SHP77 (cell line): ENCODE measurements around the gene C3.
"Not testable (repeated sequence)": the region's sequence is repeated elsewhere in the genome, so short reads cannot be mapped to it uniquely, and the experiment has no call there.

Experiments used
- DNase-seq, 2 experiments: peaks; one replicate each; lab custom pipeline; 2025; lab: John Stamatoyannopoulos, UW

The C3 gene

DNA sequence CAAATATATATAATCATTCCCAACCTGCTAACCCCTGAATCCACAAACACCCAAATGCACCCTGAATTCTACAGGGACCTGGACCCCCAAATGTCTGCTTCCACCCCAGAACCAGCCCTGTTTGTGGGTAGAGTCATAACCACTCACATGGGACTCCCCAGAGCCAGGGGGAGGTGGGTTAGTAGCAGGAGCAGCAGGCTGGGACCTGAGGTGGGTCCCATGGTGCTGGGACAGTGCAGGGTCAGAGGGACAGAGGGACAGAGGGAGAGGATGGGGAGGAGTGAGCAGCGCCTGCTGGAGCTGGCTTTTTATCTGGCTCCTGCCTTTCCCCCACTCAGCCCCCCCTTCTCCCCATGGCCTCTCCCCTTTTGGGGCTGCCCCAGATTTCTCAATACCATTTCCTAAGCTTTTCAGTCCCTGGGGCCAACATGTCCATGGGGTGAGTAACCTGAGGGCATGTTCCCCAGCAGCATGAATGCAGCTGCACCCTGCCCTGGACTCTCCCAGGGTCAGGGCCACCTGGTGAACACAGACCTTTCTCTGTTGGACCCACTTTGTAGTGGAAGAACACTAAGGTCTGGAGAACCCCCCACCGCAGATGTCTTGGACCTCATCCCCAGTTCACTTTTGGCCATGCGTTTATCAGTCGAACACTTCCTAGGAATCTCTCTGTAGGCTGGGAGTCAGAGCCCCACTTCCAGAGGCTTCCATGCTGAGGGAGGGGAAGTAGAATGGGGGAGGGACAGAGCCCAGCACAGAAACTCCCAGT lies at the start of gene C3:
Gene C3 (minus strand): TSS at position 282 of the 769 bp plus-strand sequence. CDS start 61 bp downstream, at position 221.
- DNase-seq, result no peak

DNA sequence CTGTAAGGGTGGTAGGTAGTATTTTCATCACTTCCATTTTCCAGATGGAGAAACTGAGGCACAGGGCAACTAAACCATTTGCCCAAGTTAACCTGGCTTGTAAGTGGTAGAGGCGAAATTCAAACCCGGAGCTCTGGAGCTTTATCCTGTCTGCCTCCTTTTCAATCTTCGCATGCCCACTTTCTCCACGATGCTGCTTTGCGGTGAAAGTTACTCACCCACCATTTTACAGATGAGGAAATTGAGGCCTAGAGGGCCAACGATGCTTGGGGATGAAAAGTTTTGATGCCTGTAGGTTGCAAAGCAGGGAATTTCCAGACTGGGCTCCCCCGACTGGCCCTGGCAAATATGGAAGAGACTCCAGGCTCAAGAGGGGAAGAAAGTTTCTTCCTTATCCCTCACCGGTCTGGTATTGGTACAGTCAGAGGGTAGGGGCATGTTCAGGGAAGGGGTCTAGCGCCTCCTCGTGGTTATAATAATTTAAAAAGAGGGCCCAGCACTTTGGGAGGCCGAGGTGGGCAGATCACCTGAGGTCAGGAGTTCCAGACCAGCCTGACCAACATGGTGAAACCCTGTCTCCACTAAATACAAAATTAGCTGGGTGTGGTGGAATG lies 48.7 kb upstream of the C3 start:
- no peak for DNase-seq

DNA sequence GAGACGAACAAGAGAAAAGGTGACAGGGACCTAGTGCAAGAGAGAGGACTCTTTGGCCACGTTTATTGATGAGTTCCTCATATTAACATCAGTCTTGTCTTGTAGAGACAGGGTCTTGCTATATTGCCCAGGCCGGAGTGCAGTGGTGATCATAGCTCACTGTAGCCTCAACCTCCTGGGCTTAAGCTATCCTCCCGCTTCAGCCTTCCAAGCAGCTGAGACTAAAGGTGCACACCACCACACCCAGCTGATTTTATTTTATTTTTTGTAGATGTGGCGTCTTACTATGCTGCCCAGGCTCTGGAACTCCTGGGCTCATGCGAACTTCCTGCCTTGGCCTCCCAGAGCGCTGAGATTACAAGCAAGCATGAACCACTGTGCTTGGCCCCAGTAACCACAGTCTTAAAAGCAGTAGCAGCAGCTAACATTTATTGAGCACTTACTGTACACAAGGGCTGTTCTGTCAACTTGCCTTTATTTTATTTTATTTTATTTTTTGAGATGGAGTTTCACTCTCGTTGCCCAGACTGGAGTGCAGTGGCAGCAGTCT lies 47.9 kb upstream of the C3 start:
- DNase-seq, result no peak

DNA sequence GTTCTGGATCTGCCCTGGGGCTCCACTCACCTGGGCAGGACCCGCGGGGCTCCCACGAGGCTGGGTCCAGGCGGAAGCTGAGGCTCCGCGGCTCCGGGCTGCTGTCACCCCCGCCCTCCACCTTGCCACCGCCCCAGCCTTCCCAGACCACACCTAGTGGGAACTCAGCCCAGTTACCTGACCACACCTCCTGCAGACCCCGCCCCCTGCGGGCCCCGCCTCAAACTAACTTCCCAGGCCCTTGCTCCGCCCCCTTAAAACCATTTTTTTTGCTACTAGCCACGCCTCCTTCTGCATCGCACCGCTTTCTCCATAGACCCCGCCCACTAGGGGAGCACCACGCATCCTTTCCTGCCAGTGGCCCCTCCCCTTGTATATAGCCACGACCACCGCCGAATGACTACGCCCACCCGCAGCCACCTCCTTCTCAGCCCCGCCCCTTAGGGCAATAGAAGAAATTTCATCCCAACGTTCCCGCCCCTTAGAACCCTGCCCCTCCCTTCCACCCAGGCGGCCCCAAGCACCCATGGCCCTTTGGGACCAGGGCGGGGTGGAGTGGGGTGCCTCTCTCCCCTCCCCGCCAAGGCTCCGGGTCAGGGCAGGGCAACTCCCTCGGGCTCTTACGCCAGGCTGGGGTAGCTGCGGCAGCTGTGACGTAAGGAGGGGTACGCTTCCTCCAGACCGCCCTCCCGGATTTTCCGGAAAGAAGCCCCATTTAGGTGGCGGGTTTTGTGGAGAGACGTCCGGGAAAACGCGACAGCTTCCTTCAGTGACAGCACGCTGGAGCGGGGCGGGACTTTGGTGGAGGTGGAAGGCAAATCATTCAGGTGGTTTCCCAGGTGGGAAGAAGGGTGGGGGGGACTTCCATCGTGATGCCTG lies 47.1 kb upstream of the C3 start, which contains the start of gene SH2D3A:
Gene SH2D3A (minus strand): TSS at position 79 of the 879 bp plus-strand sequence. CDS start 3,687 bp downstream, outside the sequence.
- DNase-seq, result peak in 1 of 2 experiments; percentile 16

DNA sequence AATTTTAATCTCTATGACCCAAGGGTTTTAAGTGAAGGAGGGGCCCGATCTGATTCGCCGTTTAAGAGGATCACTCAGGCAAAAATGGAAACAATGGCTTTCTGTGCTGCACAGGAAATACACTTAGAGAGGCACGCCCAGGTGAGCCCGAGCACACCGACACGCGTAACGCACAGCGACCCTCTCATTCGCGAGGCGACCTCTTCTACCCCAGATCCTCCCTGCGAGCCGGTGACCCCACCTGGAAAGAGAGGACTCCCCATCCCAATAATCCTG lies 46.6 kb upstream of the C3 start:
- no peak for DNase-seq

DNA sequence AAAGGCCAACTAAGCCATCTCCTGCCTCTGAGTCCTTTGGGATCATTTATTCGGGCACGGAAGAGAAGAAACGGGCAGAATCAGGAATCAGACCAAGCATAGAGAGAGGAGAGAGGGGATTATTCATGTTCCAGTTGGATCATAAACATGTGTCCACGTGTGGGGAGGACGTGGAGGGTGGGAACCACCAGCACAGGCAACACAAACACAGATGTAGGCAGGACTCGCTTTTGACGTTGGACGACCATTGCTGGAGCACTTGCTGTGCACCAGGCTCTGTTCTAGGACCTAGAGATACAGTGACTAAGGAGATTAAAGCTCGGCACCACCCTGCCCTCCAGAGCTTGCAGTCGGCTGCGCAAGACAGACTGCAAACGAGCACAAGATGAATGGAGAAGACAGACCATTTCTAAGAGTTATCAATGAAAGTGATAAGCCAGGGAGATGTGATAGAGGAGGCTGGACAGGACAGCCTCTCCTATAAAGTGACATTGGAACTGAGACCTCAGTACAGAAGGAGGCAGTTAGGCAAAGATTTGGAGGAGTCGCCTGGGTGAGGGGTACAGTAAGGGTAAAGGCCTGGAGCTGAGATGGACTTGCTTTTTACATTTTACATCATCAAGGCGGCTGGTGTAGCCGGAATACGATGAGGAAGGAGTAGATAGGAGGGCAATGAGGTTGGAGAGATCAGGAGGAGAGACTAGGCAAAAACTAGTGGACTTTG lies 46.1 kb upstream of the C3 start:
- DNase-seq, result no peak

DNA sequence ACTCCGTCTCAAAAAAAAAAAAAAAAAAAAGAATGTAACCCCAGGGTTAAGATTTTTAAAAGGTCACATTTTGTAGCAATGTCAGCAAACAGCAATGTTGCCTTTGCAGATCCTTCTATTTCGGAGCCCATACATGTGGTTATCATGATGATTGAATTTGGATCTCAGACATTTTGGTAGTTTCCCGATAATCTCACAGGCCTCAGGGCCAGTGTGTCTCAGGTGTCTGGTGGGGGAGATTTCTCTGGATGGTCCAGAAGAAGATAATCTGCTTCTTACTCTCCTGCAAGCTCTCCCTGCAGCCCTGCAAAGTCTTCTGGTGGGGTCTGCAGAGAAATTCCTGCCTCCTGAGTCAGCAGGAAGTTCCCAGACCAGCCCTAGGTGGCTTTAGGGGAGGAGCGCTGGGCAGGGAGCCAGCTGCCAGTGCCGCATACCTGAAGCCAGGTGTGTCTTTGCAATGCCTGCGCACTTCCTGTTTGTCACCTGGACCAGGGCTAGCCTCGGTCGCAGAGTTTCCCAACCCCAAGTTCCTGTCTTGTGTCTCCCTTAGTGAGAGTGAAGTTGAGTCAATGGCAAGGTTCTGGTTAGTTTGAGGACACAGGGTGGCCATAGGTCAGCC lies 45.4 kb upstream of the C3 start:
- no peak for DNase-seq

DNA sequence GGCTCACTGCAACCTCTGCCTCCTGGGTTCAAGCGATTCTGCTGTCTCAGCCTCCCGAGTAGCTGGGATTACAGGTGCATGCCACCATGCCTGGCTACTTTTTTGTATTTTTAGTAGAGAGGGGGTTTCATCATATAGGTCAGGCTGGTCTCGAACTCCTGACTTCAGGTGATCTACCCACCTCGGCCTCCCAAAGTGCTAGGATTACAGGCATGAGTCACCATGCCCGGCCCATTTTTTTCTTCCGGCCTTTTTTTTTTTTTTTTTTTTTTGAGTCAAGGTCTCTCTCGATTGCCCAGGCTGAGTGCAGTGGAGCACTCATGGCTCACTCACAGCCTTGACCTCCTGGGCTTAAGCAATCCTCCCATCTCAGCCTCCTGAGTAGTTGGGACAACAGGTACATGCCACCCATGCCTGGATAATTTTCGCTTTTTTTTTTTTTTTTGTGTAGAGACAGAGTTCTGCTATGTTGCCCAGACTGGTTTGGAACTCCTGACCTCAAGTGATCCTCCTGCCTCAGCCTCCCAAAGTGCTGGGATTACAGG lies 41.9 kb upstream of the C3 start:
- not testable (repeated sequence) for DNase-seq

DNA sequence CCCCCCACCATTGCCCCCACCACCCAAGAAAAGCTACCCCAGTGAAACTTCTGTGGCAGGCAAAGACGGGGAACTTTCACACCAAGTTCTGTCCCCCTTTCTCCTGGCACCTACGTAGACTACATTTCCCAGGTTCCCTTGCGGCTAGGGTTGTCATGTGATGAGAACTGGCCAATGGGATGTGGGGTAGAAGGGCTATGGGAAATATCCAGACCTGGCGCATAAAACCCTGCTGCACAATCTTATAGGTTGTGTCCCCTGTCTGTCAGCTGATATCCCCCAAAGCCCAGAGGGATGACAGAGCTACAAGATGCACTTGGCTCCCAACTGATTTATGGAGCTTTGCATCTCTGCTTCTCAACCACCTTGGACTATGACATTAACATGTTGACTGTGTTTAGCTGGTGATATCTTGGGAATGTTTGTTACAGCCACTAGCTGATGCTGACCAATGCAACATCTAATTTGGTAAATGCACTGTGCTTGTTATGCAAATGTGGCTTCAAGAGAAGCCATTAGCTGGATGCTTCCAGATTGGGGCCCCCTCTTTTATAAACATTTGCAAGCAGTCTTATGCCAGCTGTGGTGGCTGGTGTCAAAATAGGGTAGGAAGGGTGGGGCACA lies 40.7 kb upstream of the C3 start:
- no peak for DNase-seq

DNA sequence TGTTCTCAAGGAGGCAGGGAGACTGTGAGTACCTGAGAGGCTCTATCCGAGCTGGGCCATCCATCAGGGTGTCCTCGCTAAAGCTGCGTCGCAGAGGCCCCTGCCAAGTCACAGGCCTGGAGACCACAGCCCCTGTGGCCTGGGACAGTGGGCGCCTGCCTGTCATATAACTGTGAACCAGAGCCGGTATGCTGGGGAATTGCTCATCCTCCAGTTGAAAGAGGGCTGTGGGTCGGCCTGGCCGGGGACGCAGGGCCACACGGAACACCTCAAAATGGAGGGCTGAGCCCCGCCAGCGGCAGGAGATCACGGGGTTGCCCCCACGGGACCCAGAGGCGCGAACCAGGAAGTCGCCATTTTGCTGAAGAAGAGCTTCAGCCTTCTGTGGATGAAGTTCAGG lies 40.2 kb upstream of the C3 start:
- DNase-seq, result no peak

DNA sequence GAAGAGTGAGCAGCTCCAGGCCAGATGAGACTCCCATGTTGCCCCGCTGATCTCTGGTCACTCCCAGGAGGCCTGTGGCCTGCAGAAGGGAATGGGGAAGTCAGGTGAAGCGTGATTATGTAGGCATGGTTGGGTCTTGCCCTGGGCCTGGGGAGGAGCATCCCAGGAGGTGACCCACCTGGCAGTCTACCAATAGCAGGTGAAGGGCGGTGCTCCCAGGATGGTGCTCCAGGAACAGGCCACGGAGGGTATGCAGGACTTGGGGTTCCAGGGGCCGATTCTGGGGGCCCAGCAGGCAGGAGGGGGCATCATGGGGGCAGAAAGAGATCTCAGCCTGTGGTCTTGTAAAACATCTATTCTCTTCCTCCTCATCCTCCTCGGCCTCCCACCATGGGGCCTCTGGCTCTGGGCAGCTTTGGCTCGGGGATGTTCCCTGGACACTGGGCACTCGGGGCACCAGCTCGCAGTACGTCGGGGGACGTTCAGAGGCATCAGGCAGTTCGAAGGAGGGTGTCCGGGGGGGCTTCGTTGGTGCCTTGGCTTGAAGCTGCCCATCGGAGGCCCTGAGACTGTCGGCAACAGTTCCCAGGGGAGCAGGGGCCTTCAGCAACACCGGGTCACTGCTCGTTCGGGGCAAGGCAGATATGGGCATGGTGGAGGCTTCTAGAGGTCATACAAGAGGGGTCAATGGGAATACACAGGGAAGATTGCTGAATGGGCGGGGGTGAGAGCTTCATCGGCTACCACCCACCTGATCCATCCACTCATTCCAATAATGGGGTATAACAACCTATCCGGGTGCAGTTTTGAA lies 34.4 kb upstream of the C3 start:
- DNase-seq, result no peak

DNA sequence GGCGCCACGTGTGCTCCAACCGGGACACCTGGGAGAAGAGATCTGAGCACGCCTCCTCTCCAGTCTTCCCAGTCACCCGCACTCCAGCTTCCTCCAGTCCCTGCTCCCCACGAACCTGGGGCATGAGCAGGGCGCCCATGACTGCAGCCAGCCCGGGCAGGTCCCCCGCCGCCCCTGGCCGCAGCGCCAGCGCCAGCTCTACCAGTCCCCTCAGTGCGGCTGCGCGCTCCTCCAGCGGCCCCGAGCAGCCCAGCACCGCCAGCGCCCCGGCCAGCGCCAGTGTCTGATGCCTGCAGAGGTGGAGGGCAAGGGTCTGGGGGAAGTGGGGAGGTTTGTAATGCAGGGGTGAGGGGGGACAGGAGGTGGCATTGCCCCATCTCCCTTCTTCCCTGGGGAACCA lies 33.7 kb upstream of the C3 start:
- no peak for DNase-seq

DNA sequence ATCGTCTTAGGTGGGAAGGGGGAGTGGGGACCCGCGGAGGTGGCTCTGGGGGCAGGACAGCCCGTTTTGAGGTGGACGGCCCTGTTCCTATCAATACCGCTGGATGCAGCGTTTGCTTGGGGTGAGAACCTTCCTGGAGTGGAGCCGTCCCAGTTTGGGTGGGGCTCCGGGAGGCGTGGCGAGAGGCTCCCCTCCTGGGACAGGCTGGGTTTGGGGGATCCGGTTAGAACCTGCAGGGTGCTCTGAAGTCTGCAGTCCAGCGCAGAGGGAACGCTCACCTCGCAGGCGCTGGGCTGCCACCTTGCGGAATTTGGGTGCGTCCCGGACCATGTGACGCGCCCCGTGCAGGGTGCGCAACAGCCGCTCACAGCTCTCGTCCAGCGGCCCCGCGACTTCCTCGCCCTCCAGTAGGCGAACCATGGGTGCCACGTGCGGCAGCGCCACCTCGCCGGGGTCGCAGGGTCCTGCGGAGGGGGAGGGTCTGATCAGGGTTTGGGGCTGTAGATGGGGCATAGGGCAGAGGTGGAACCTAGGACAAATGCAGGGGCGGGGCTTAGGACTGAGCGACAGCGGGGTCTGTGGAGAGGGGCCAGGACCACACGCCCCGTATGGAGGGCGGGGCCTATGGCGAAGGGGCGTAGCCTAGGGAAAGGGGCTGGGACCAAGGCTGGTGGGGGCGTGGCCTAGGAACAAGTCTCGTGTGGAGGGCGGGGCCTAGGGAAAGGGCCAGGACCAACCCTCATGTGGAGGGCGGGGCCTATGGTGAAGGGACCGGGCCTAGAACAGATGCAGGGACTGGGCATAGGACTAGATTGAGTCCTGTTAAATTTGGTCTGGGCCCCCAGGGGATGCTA lies 33.0 kb upstream of the C3 start:
- DNase-seq, result no peak

DNA sequence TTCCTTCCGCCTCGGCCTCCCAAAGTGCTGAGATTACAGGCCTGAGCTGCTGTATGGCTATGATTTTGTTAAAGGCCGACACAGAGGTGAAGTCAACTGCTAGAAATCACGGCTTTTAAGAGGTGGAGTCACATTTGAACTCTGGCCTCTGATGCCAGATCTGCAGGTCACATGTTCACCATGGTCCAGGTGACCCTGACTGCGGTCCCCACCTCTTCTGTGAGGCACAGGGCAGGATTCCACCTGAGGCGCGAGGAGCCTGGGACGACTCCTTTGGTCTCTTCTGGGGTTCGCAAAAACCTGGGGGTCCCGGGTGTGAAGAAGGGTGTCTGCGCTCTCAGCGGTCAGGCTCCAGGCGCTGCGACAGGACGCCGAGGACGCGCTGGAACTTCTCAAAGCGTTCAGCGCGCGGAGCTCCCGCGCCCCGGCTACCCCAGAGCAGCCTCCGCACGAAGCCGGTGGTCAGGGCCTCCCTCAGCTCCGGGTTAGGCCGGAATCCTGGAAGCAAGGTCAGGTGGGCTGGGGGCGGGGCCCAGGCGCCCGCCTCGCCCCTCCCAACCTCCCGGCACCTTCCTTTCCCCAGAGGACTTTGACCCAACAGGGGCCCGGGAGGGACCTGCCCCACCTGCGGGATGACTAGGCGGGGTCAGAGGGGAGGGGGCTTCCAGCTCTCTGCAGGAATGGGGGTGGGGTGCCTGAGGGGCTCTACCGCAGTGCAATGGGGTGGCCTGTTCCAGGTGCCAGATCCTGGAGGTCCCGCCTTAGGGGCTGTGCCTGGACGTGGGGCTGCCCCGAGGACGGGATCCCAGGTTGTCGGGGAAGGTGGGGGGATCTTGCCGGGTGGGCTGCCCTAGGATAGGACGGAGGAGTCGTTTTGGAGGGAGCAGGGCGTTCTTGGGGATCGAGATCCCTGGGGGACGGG lies 32.1 kb upstream of the C3 start:
- DNase-seq, result no peak

DNA sequence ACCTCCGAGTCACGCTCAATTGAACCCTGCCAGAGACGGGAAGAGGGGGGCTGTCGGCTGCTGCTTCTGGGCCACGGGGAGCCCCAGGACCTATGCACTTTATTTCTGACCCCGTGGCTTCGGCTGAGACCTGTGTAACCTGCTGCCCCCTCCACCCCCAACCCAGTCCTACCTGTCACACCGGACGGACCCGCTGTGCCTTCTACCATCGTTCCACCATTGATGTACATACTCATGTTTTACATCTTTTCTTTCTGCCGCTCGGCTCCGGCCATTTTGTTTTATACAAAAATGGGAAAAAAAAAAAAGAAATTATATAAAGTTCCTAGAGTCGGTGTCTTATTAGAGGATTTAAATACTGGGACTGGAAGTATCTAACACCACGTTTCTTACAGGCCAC lies 30.7 kb upstream of the C3 start:
- DNase-seq, result no peak

DNA sequence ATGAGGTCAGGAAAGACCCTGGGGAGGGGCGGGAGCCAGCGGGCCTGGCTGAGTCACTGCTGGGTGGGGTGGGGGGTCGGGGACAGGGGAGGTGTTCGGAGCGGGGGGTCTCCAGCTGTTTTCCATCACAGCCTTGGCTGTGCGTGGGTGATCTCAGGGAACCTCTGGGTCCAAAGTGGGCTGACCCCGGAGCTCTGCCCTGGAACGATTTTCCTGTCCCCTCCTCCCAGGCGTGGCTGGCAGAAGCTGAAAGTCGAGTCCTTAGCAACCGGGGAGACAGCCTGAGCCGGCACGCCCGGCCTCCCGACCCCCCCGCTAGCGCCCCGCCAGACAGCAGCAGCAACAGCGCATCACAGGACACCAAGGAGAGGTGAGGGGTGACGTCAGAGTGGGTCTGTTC lies 29.6 kb upstream of the C3 start:
- no peak for DNase-seq

DNA sequence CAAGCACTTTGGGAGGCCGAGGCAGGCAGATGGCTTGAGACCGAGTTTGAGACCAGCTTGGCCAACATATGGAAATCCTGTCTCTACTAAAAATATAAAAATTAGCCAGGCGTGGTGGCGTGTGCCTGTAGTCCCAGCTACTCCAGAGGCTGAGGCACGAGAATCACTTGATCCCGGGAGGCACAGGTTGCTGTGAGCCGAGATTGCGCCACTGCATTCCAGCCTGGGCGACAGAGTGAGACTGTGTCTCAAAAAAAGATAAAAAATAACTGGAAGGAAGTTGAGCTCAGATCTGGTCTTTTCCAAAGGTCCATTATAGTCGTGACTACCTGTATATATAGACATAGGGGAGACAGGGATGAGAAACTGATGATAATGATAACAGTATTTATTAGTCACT lies 28.1 kb upstream of the C3 start:
- DNase-seq, result not testable (repeated sequence)

DNA sequence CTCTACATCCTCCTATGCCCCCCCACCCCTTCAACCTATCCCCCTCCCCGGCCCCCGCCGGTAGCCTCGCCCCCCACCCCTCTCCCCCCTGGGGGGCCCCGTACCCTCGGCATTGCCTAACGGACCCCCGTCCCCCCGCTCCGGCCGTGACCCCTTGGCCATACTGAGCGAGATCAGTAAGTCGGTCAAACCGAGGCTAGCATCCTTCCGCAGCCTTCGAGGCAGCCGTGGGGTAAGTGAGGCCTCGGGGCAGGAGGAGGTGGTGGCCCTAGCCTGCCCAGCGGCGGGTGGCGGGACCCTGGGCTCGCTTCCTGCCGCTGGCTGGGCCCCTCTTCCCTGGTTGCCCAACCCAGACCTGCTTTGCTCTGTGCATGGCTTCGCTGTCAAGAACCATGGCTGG lies 25.5 kb upstream of the C3 start:
- no peak for DNase-seq
